AG09309 (cell line): Measurements from ENCODE around the gene GRID1.

Experiments
- DNase-seq: peaks from one replicate; pipeline ENCODE4 v3.0.0-alpha.2; 2010; ENCODE audit warnings: low read depth
- H3K4me3 ChIP-seq: 2 replicates; pipeline ENCODE4 v1.5.1; 2011; ENCODE audit warnings: mild to moderate bottlenecking, low read depth, low read length, moderate library complexity; ENCODE audit not compliant: control insufficient read depth
- TF ChIP-seq, protein P1 (sequence below): IDR thresholded peaks from 2 replicates; pipeline ENCODE4 v1.5.1; 2011; ENCODE audit warnings: mild to moderate bottlenecking, low read depth, low read length, inconsistent platforms; ENCODE audit not compliant: insufficient read depth, control insufficient read depth; ENCODE audit errors: missing control alignments

GRID1 gene

DNA sequence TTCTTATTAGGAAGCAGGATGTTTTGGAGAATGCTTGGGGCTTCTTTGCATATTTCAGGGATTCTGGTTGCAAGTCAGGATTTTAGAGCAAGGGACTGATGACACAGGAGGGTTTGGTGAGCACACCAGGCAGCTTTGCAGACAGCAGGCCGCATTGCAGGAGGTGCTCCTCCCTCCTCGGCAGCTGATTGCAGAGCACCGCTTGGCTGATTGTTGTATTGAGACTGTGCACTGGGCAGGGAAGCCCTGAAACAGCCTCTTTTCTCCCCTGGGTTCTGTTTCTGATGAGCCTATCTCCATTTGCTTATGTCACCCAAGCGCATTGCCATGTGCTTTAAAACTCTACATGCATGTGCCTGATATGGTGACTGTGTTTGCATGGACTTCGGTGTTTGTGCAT lies 769.6 kb downstream of the GRID1 start:
- no peak for DNase-seq

DNA sequence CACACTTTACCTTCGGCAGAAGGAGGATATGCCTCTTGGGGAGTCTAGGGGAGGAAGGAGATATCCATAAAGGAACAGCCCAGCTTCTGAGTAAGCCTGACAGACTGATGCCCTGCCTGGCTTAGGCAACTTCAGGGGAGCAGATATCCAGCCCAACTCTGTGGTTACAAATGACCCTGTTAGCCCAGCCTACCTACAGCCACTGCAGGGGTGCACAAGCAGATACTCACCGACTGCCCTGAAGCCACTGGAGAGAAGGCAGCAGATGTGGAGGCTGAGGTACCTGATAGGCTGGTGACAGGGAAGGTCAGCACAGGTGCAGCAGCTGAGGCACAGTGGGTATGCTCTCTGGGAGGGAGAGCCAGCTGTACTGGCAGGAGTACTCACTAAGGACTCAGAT lies 770.2 kb downstream of the GRID1 start:
- DNase-seq = no peak
- TF ChIP-seq, protein P1, sequence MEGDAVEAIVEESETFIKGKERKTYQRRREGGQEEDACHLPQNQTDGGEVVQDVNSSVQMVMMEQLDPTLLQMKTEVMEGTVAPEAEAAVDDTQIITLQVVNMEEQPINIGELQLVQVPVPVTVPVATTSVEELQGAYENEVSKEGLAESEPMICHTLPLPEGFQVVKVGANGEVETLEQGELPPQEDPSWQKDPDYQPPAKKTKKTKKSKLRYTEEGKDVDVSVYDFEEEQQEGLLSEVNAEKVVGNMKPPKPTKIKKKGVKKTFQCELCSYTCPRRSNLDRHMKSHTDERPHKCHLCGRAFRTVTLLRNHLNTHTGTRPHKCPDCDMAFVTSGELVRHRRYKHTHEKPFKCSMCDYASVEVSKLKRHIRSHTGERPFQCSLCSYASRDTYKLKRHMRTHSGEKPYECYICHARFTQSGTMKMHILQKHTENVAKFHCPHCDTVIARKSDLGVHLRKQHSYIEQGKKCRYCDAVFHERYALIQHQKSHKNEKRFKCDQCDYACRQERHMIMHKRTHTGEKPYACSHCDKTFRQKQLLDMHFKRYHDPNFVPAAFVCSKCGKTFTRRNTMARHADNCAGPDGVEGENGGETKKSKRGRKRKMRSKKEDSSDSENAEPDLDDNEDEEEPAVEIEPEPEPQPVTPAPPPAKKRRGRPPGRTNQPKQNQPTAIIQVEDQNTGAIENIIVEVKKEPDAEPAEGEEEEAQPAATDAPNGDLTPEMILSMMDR = no peak
- H3K4me3 ChIP-seq = no peak overlapping the region

More for the DNA sequence above, 769.6 kb downstream of the GRID1 start:
- TF ChIP-seq, protein P1 = no peak
- no peak overlapping the region for H3K4me3 ChIP-seq

DNA sequence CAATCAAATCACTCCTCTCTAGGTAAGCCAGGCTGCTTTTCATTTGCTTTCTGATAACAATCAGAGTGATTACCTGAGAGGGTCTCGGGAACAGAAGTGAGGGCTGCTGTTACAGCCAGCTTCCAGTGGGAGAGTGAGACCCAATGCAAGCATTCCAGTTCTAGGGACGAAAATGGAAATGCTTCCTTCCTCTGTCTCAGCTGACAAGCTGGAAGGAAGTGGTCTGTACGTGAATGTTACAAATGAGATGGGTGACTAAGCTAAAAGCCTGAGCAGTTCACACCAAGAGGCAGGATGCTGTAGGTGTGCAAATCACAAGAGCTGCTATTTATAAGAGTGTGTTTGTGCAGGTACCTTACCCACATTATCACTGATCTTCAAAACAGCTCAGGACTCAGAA lies 772.4 kb downstream of the GRID1 start:
- TF ChIP-seq, protein P1 = no peak
- no peak overlapping the region for H3K4me3 ChIP-seq
- DNase-seq = no peak

DNA sequence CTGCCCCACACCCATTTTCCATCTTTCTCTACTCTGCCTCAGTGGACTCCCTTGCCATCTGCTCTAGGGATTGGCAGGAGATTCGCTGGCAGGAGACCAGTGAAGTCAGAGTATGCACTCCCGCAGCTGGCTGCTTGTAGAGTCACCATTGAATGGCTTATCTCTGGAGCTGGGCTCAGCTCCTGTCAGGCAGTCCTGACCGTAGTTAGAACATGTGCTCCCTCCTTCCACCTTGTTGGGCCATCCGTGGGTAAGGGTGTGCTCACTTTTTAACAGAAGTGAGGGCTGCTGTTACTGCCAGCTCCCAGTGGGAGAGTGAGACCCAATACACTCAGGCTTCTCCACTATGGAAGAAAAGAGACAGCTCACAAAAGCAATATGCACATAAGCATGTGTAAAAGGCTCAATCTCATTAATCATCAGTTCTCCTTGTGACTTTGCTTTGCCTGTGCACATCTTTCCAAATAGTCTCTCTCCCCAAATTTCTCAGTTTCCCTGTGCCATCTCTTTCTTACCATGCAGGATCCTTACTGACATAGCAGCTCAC lies 773.3 kb downstream of the GRID1 start:
- DNase-seq = no peak
- TF ChIP-seq, protein P1 = no peak
- no peak overlapping the region for H3K4me3 ChIP-seq

DNA sequence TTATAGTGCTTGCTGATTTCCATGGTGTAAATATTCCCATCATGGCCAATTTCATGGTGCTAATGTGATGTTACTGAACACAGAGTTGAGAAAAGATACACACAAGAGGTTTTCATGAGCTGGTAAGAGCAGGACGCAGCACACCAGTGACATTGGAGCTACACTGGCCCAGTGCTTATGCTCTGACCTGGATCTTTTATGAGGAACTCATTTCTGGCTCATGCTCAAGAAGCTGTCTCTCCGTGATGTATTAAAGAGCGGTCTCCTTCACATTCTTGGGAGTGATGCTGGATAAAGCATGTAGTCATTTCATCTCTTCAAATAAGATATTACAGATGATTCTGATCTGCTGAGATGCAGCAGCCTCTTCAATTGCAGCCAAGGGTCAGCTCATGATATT lies 785.2 kb downstream of the GRID1 start:
- DNase-seq = no peak
- TF ChIP-seq, protein P1 = no peak
- no peak overlapping the region for H3K4me3 ChIP-seq

DNA sequence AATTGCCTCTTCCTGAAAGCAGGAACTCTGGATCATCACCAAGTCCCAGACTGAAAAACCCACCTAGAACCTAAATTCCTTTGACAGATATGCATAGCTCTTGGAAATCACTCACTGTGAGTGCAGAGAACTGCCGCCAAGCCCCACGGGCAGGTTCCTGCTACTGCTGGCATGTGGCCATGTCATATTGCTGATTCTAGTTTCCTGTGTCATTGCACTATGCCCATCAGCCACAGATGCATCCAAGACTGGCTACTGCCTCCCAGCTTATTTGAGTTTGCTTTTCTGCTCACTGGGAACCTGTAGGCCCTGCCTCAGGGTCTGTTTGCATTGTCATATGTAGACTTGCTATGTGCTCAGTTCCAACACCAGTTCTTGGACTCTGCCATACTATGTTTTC lies 786.0 kb downstream of the GRID1 start:
- no peak for DNase-seq
- H3K4me3 ChIP-seq = no peak overlapping the region
- TF ChIP-seq, protein P1 = no peak

DNA sequence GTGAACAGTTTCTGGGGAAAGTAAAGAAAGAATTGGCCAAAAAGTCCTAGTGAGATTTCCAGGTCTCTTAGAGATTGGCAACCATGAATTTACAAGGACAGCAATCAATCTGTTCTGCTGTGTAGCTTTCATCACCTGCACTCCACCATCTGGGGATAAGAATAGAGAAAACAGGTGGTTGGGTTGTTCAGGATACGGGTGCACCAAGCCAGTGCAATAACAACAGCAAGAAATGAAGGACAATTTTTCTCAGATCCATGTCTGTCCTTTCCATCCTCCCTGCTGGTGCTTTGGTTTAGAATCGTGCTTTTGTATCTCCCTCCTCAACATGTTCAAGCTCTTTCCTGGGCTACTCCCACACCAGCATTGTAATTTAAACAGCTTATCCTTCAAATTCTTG lies 787.7 kb downstream of the GRID1 start:
- TF ChIP-seq, protein P1 = no peak
- no peak overlapping the region for H3K4me3 ChIP-seq
- no peak for DNase-seq
